GM12878 (cell line): ENCODE data around the gene RIT2. TPM values are rescaled to one million over a fixed set of nuclear protein-coding genes. Genes with fewer than 3 reads are reported as not detected.

Source experiments
- ATAC-seq: fragments of 200-7000 bp; cut with Tn5 transposase; 3 replicates; pipeline ENCODE4 v1.9.1; 2020; ENCODE audit warnings: mild to moderate bottlenecking, moderate library complexity
- BruUV-seq: library from RNA; stranded (reverse); fragments of 400-500 nt; replicated peaks from 2 replicates; lab custom pipeline; 2021; lab: Mats Ljungman, UMichigan
- CTCF ChIA-PET: fragments of 300-600 bp; sonication (Branson Sonifier 250); formaldehyde crosslinking; extraction: SDS; loops from one replicate; lab custom pipeline; 2021; ENCODE audit warnings: inconsistent platforms; lab: Yijun Ruan, JAX
- POLR2A ChIA-PET: fragments of 350-600 bp; formaldehyde crosslinking; extraction: SDS; loops from one replicate; lab custom pipeline; 2021; ENCODE audit warnings: inconsistent platforms; lab: Charles Lee
- RAD21 ChIA-PET: fragments of 300-600 bp; sonication (Branson Sonifier 250); formaldehyde crosslinking; loops from one replicate; lab custom pipeline; 2023; ENCODE audit warnings: antibody characterized with exemption; ENCODE audit not compliant: unreplicated experiment; lab: Charles Lee
- SMC1A ChIA-PET: fragments of 300-600 bp; sonication (Branson Sonifier 250); formaldehyde crosslinking; loops from one replicate; lab custom pipeline; 2023; ENCODE audit not compliant: unreplicated experiment, uncharacterized antibody; lab: Charles Lee
- DNase-seq: peaks from one replicate; pipeline ENCODE4 v3.0.0-alpha.2; 2011; ENCODE audit warnings: low read depth, low spot score
- FAIRE-seq: peaks from 3 replicates; lab custom pipeline; 2011; peaks lifted over from hg19 to GRCh38; lab: Jason Lieb, UNC
- H2AFZ ChIP-seq: 2 replicates; pipeline ENCODE4 v1.6.0; 2011; ENCODE audit warnings: low read depth, low read length, control low read depth; ENCODE audit not compliant: control insufficient read depth
- H3K27ac ChIP-seq: 2 replicates; pipeline ENCODE4 v1.5.1; 2011; ENCODE audit warnings: control low read depth; ENCODE audit not compliant: control insufficient read depth, insufficient read depth
- H3K27me3 ChIP-seq, 2 experiments: replicated peaks in 1 of 2; 2 replicates each; pipeline versions ENCODE4 v1.6.0 to v1.6.1; 2011; ENCODE audit warnings: low read length in 1 of 2; ENCODE audit not compliant: control insufficient read depth in 2 of 2, insufficient read depth in 2 of 2
- H3K36me3 ChIP-seq, 2 experiments: 2 replicates each; pipeline ENCODE4 v1.5.1; 2011; ENCODE audit warnings: low read length in 1 of 2; ENCODE audit not compliant: control insufficient read depth in 2 of 2, insufficient read depth in 2 of 2
- H3K4me1 ChIP-seq: 2 replicates; pipeline ENCODE4 v1.6.1; 2011; ENCODE audit warnings: mild to moderate bottlenecking, low read length, moderate library complexity, mixed read lengths; ENCODE audit not compliant: control insufficient read depth, insufficient read depth
- H3K4me2 ChIP-seq: 2 replicates; pipeline ENCODE4 v1.6.0; 2011; ENCODE audit warnings: control low read depth; ENCODE audit not compliant: control insufficient read depth, insufficient read depth
- H3K4me3 ChIP-seq: fragments of 200-600 bp; sonication (generic); 2 replicates; pipeline ENCODE4 v1.5.1; 2016
- H3K79me2 ChIP-seq: 2 replicates; pipeline ENCODE4 v1.6.0; 2011; ENCODE audit warnings: low read length; ENCODE audit not compliant: control insufficient read depth, insufficient read depth
- H3K9ac ChIP-seq: 2 replicates; pipeline ENCODE4 v1.8.0; 2011; ENCODE audit warnings: low read length, control low read depth, mixed read lengths; ENCODE audit not compliant: control insufficient read depth, insufficient read depth
- H3K9me3 ChIP-seq: replicated peaks from 3 replicates; pipeline ENCODE4 v1.5.1; 2011; ENCODE audit warnings: mild to moderate bottlenecking, low read length; ENCODE audit not compliant: control insufficient read depth, insufficient read depth
- H4K20me1 ChIP-seq: 2 replicates; pipeline ENCODE4 v1.6.0; 2011; ENCODE audit not compliant: control insufficient read depth, insufficient read depth
- ASH2L ChIP-seq: fragments of 300-600, 200-600 bp; sonication (generic); IDR thresholded peaks from 2 replicates; pipeline ENCODE4 v1.6.1; 2017; ENCODE audit warnings: low read depth, mild to moderate bottlenecking, borderline replicate concordance
- CEBPB ChIP-seq, 2 experiments: fragments of 150-350 bp in 1 of 2; IDR thresholded peaks; 2 replicates each; pipeline ENCODE4 v1.6.1; 2012 to 2014; ENCODE audit warnings: low read depth in 2 of 2, low read length in 2 of 2, borderline replicate concordance in 1 of 2, inconsistent platforms in 1 of 2
- FOS ChIP-seq: IDR thresholded peaks from 3 replicates; pipeline ENCODE4 v1.6.1; 2011; ENCODE audit warnings: borderline replicate concordance; ENCODE audit not compliant: insufficient read length; ENCODE audit errors: extremely low read depth
- FOXM1 ChIP-seq: IDR thresholded peaks from 2 replicates; pipeline ENCODE4 v1.6.1; 2012; ENCODE audit warnings: low read depth, mild to moderate bottlenecking, inconsistent platforms, low read length, moderate library complexity
- HDAC6 ChIP-seq: fragments of 200-600 bp; sonication (generic); IDR thresholded peaks from one replicate; pipeline ENCODE4 v1.8.0; 2017; ENCODE audit warnings: antibody characterized with exemption; ENCODE audit not compliant: unreplicated experiment
- JUNB ChIP-seq: IDR thresholded peaks from 2 replicates; pipeline ENCODE4 v1.6.1; 2016; ENCODE audit warnings: antibody characterized with exemption, mild to moderate bottlenecking
- MTA2 ChIP-seq: fragments of 450-650 bp; IDR thresholded peaks from 2 replicates; pipeline ENCODE4 v1.6.1; 2016; ENCODE audit warnings: low read depth, mild to moderate bottlenecking, moderate library complexity
- MYB ChIP-seq: fragments of 150-350 bp; IDR thresholded peaks from 2 replicates; pipeline ENCODE4 v1.6.1; 2014; ENCODE audit warnings: mild to moderate bottlenecking, low read depth, low read length, borderline replicate concordance
- NFXL1 ChIP-seq: fragments of 450-650 bp; IDR thresholded peaks from 2 replicates; pipeline ENCODE4 v1.6.1; 2017; ENCODE audit warnings: antibody characterized with exemption, mild to moderate bottlenecking, borderline replicate concordance
- PBX3 ChIP-seq: IDR thresholded peaks from 2 replicates; pipeline ENCODE4 v1.6.1; 2011; ENCODE audit warnings: mild to moderate bottlenecking, low read depth, low read length, moderate library complexity; ENCODE audit not compliant: insufficient replicate concordance
- PML ChIP-seq: IDR thresholded peaks from 2 replicates; pipeline ENCODE4 v1.6.1; 2012; ENCODE audit warnings: low read length, inconsistent platforms
- POLR2A ChIP-seq: IDR thresholded peaks from 2 replicates; pipeline ENCODE4 v1.6.1; 2011; ENCODE audit warnings: low read depth, mild to moderate bottlenecking, low read length
- POLR2AphosphoS2 ChIP-seq: IDR thresholded peaks from 2 replicates; pipeline ENCODE4 v1.6.1; 2011; ENCODE audit warnings: low read depth, mild to moderate bottlenecking, low read length, improper control_type of control experiment, moderate library complexity
- RAD51 ChIP-seq: fragments of 450-650 bp; IDR thresholded peaks from 2 replicates; pipeline ENCODE4 v1.6.1; 2016; ENCODE audit warnings: moderate library complexity, mild to moderate bottlenecking, inconsistent platforms
- STAT3 ChIP-seq: IDR thresholded peaks from 2 replicates; pipeline ENCODE4 v1.6.1; 2011; ENCODE audit warnings: low read depth, low read length, improper control_type of control experiment
- SUPT20H ChIP-seq: IDR thresholded peaks from 2 replicates; pipeline ENCODE4 v1.6.1; 2011; ENCODE audit warnings: low read depth, mild to moderate bottlenecking, low read length, moderate library complexity, borderline replicate concordance; ENCODE audit not compliant: control insufficient read depth
- in situ Hi-C: fragments of 300-500 bp; cut with MboI; formaldehyde crosslinking; loops from 9 replicates; pipeline ENCODE4 v1.14.3; 2018; ENCODE audit warnings: mixed read lengths
- intact Hi-C: fragments of 100-400 bp; cut with micrococcal nuclease; formaldehyde crosslinking; loops from one replicate; pipeline ENCODE4 v1.14.2; 2022; ENCODE audit not compliant: unreplicated experiment
- polyA plus RNA-seq, 11 experiments: library from polyadenylated mRNA; depleted of rRNA in 4 of 11; unstranded in 6 of 11; stranded (reverse) in 5 of 11; fragments of >200 nt; fragmentation: Nextera tagmentation in 4 of 11; fragmentation: Illumina TruSeq in 1 of 11; extraction: Ambion mirVana in 4 of 11; extraction: Trizol in 1 of 11; gene quantifications; 1 replicate in 1 of 11; 2 replicates in 10 of 11; pipeline versions ENCODE4 v1.2.1 to v1.2.3, GENCODE V29; 2011 to 2016; ENCODE audit warnings: inconsistent platforms in 2 of 11, missing spikeins in 2 of 11, low read depth in 1 of 11
- total RNA-seq, 4 experiments: library from RNA; depleted of rRNA in 3 of 4; stranded (reverse); fragments of >200 nt in 3 of 4; fragmentation: Illumina TruSeq in 1 of 4; extraction: Trizol in 1 of 4; gene quantifications; 2 replicates each; pipeline versions ENCODE4 v1.2.1 to v1.2.3, GENCODE V29; 2013 to 2021
- TF ChIP-seq, protein P1 (sequence below): fragments of 450-650 bp; IDR thresholded peaks from 2 replicates; pipeline ENCODE4 v1.6.1; 2018; ENCODE audit warnings: borderline replicate concordance, mild to moderate bottlenecking; ENCODE audit not compliant: partially characterized antibody
- TF ChIP-seq, protein P2 (sequence below): IDR thresholded peaks from 2 replicates; pipeline ENCODE4 v1.6.1; 2012; ENCODE audit warnings: mild to moderate bottlenecking, low read depth, low read length

The RIT2 gene
- total and polyA plus RNA-seq, 10 of the 15 experiments (the other 5 are each of a cell fraction or from before 2014, with no cell fraction given), result not detected

DNA sequence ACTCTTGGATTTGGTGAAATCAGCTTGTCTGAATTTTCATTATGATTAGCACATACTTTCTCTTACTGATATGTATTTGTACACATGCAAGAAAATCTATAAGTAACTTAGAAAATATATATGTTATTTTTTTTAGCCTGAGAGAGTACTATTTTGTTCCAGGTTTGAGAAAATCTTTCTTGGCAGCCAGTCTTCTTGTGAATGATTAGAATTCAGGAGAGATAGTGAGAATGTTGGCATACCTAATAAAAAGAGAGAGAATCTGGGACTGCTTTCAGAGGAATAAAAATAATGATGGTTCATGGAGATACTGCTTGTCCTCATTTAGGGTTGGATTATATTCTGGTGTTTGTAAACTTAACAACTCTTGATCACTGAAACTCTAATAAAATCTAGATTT, 44.4 kb upstream of the RIT2 start:
- Histone ChIP-seq H3K4me2 (no peak overlapping the region), H3K9ac (no peak overlapping the region), H2AFZ (no peak overlapping the region), H3K4me1 (no peaks in the 10 kb centered on the region), H3K27me3 (no peaks in the 10 kb centered on the region), H3K4me3 (no peak overlapping the region), H3K27ac (no peak overlapping the region), H3K9me3 (no peaks in the 10 kb centered on the region), H3K79me2 (no peaks in the 10 kb centered on the region), H4K20me1 (no peaks in the 10 kb centered on the region), H3K36me3 (no peaks in the 10 kb centered on the region)
- POLR2A ChIA-PET, result no interaction called here
- FAIRE-seq, result no peak
- ATAC-seq, result no peak
- RAD21 ChIA-PET, result no interaction called here
- SMC1A ChIA-PET, result interaction anchor here (0.7 kb wide), 1 partner anchor 23 kb away, joined by 3 read pairs; no protein-coding TSS in a partner anchor
- DNase-seq, result no peak
- in situ Hi-C loops, result no loop called here
- intact Hi-C loops, result no loop called here
- no TSS peak for BruUV-seq
- CTCF ChIA-PET, result no interaction called here
- no peak for TF ChIP-seq PML
- TF ChIP-seq SUPT20H, result no peak
- no peak for TF ChIP-seq JUNB
- no peak for TF ChIP-seq FOS
- TF ChIP-seq STAT3, result no peak
- TF ChIP-seq, protein P1, sequence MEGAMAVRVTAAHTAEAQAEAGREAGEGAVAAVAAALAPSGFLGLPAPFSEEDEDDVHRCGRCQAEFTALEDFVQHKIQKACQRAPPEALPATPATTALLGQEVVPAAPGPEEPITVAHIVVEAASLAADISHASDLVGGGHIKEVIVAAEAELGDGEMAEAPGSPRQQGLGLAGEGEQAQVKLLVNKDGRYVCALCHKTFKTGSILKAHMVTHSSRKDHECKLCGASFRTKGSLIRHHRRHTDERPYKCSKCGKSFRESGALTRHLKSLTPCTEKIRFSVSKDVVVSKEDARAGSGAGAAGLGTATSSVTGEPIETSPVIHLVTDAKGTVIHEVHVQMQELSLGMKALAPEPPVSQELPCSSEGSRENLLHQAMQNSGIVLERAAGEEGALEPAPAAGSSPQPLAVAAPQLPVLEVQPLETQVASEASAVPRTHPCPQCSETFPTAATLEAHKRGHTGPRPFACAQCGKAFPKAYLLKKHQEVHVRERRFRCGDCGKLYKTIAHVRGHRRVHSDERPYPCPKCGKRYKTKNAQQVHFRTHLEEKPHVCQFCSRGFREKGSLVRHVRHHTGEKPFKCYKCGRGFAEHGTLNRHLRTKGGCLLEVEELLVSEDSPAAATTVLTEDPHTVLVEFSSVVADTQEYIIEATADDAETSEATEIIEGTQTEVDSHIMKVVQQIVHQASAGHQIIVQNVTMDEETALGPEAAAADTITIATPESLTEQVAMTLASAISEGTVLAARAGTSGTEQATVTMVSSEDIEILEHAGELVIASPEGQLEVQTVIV, result no peak
- no peak for TF ChIP-seq NFXL1
- TF ChIP-seq MYB, result no peak
- TF ChIP-seq, protein P2, sequence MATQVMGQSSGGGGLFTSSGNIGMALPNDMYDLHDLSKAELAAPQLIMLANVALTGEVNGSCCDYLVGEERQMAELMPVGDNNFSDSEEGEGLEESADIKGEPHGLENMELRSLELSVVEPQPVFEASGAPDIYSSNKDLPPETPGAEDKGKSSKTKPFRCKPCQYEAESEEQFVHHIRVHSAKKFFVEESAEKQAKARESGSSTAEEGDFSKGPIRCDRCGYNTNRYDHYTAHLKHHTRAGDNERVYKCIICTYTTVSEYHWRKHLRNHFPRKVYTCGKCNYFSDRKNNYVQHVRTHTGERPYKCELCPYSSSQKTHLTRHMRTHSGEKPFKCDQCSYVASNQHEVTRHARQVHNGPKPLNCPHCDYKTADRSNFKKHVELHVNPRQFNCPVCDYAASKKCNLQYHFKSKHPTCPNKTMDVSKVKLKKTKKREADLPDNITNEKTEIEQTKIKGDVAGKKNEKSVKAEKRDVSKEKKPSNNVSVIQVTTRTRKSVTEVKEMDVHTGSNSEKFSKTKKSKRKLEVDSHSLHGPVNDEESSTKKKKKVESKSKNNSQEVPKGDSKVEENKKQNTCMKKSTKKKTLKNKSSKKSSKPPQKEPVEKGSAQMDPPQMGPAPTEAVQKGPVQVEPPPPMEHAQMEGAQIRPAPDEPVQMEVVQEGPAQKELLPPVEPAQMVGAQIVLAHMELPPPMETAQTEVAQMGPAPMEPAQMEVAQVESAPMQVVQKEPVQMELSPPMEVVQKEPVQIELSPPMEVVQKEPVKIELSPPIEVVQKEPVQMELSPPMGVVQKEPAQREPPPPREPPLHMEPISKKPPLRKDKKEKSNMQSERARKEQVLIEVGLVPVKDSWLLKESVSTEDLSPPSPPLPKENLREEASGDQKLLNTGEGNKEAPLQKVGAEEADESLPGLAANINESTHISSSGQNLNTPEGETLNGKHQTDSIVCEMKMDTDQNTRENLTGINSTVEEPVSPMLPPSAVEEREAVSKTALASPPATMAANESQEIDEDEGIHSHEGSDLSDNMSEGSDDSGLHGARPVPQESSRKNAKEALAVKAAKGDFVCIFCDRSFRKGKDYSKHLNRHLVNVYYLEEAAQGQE, result no peak
- no peak for TF ChIP-seq RAD51
- TF ChIP-seq POLR2AphosphoS2, result no peak
- TF ChIP-seq HDAC6, result no peak
- no peak for TF ChIP-seq ASH2L
- no peak for TF ChIP-seq CEBPB (IDR thresholded peaks at IDR 0.05; ENCODE audit: borderline replicate concordance in 1 of 2, low read depth in 2 of 2, low read length in 2 of 2)
- TF ChIP-seq POLR2A, result no peak
- TF ChIP-seq MTA2, result no peak
- TF ChIP-seq PBX3, result no peak
- TF ChIP-seq FOXM1, result no peak
